Measurements from ENCODE around the gene KCNIP3.

The KCNIP3 gene

GRCh38 chr2:95383635-95384027, 86.5 kb downstream of the KCNIP3 start:
- H3K4me3 ChIP-seq (replicated peaks in 1 of 2; ENCODE audit: low read depth in 2 of 2, low read length in 2 of 2), result no peak overlapping the region

GRCh38 chr2:95384854-95385569, 87.9 kb downstream of the KCNIP3 start:
- DNase-seq (ENCODE audit: low read depth in 2 of 2), result peak in 1 of 2 donors; percentile 22
- H3K4me3 ChIP-seq (replicated peaks in 1 of 2; ENCODE audit: low read depth in 2 of 2, low read length in 2 of 2), result no peak overlapping the region
- TF ChIP-seq, protein P1, sequence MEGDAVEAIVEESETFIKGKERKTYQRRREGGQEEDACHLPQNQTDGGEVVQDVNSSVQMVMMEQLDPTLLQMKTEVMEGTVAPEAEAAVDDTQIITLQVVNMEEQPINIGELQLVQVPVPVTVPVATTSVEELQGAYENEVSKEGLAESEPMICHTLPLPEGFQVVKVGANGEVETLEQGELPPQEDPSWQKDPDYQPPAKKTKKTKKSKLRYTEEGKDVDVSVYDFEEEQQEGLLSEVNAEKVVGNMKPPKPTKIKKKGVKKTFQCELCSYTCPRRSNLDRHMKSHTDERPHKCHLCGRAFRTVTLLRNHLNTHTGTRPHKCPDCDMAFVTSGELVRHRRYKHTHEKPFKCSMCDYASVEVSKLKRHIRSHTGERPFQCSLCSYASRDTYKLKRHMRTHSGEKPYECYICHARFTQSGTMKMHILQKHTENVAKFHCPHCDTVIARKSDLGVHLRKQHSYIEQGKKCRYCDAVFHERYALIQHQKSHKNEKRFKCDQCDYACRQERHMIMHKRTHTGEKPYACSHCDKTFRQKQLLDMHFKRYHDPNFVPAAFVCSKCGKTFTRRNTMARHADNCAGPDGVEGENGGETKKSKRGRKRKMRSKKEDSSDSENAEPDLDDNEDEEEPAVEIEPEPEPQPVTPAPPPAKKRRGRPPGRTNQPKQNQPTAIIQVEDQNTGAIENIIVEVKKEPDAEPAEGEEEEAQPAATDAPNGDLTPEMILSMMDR (IDR thresholded peaks at IDR 0.05; ENCODE audit: low read depth, low read length), result no peak

More at GRCh38 chr2:95383635-95384027, 86.5 kb downstream of the KCNIP3 start:
- DNase-seq (ENCODE audit: low read depth in 2 of 2), result no peak
- TF ChIP-seq, protein P1 (IDR thresholded peaks at IDR 0.05; ENCODE audit: low read depth, low read length), result no peak

- DNase-seq (ENCODE audit: low read depth in 2 of 2), result no peak
- TF ChIP-seq, protein P1 (IDR thresholded peaks at IDR 0.05; ENCODE audit: low read depth, low read length), result no peak
- H3K4me3 ChIP-seq (replicated peaks in 1 of 2; ENCODE audit: low read depth in 2 of 2, low read length in 2 of 2), result no peak overlapping the region
These were observed 88.4 kb downstream of the KCNIP3 start for GRCh38 chr2:95385570-95385984.

DNA sequence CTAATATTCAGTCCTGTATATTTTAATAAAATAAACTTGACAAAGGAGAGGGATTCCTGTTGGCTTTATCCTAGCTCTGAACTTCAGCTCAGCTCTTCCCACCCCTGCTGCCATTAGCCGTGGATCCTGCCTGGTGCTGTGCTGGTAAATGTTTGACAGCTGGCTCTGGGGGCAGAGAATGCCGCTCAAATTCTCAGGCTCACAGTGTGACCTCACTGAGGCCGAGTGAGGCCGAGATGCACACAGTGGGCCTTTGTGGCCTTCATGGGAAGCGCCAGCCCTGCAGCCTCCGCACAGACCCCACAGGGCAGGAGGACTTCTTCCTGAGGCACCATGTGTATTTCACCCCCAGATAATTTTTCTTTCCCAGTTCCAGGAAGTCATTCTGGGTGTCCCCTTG, 88.9 kb downstream of the KCNIP3 start:
- no peak overlapping the region for H3K4me3 ChIP-seq (replicated peaks in 1 of 2; ENCODE audit: low read depth in 2 of 2, low read length in 2 of 2)
- DNase-seq (ENCODE audit: low read depth in 2 of 2), result no peak
- TF ChIP-seq, protein P1 (IDR thresholded peaks at IDR 0.05; ENCODE audit: low read depth, low read length), result no peak

- no peak for DNase-seq (ENCODE audit: low read depth in 2 of 2)
- TF ChIP-seq, protein P1 (IDR thresholded peaks at IDR 0.05; ENCODE audit: low read depth, low read length), result no peak
- H3K4me3 ChIP-seq (replicated peaks in 1 of 2; ENCODE audit: low read depth in 2 of 2, low read length in 2 of 2), result no peak overlapping the region
These were observed 90.2 kb downstream of the KCNIP3 start for GRCh38 chr2:95387358-95387757.

GRCh38 chr2:95388091-95388692, 91.0 kb downstream of the KCNIP3 start:
- DNase-seq (ENCODE audit: low read depth in 2 of 2), result no peak
- TF ChIP-seq, protein P1 (IDR thresholded peaks at IDR 0.05; ENCODE audit: low read depth, low read length), result no peak
- no peak overlapping the region for H3K4me3 ChIP-seq (replicated peaks in 1 of 2; ENCODE audit: low read depth in 2 of 2, low read length in 2 of 2)

Data from cardiac fibroblast (primary cell).